Upper lobe of left lung (tissue), 4 donors: ENCODE data around the gene NFIB.

Source experiments
- POLR2A ChIP-seq, 4 donors: fragments of 450-650 bp; IDR thresholded peaks; one replicate each; pipeline ENCODE4 v1.5.1; 2016 to 2017; ENCODE audit warnings: antibody characterized with exemption in 4 of 4, mild to moderate bottlenecking in 2 of 4
- POLR2AphosphoS5 ChIP-seq, 2 donors: sonication (generic); formaldehyde crosslinking; IDR thresholded peaks; one replicate each; pipeline ENCODE4 v1.5.1; 2017; ENCODE audit warnings: antibody characterized with exemption in 2 of 2
- TF ChIP-seq, protein P1 (sequence below), 6 experiments: fragments of 450-650 bp in 4 of 6; fragments of 200-600 bp in 2 of 6; sonication (generic) in 2 of 6; IDR thresholded peaks; one replicate each; pipeline ENCODE4 v1.5.1; 2016 to 2019; ENCODE audit warnings: antibody characterized with exemption in 6 of 6

DNA sequence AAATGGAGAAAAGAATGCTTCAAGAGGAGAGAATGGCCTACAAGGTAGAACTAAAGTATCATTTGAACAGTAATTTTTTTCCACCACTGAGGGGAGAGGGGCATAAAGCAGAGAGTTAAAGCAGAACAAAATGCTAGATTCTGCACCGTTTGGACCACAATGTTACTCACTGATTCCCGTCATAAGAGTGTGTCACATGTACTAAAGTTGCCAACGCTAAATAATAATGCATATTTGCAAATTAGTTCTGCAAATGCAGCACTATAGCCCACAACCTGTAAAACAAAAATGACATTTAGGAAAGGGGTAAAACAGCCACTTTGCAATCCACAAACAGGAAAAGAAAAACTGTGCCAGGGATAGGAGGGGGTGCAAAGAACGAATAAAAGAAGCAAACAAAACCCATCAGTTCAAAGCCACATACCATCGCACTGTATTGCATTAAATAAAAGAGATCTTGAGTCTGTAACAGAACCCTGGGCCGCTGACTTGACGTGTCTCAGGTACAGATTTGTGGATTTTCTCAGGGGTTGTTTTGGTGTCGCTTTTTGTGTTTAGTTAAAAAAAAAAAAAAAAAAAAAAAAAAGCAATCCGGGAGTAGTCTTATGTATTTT is 7.7 kb upstream of the NFIB start:
- TF ChIP-seq, protein P1, sequence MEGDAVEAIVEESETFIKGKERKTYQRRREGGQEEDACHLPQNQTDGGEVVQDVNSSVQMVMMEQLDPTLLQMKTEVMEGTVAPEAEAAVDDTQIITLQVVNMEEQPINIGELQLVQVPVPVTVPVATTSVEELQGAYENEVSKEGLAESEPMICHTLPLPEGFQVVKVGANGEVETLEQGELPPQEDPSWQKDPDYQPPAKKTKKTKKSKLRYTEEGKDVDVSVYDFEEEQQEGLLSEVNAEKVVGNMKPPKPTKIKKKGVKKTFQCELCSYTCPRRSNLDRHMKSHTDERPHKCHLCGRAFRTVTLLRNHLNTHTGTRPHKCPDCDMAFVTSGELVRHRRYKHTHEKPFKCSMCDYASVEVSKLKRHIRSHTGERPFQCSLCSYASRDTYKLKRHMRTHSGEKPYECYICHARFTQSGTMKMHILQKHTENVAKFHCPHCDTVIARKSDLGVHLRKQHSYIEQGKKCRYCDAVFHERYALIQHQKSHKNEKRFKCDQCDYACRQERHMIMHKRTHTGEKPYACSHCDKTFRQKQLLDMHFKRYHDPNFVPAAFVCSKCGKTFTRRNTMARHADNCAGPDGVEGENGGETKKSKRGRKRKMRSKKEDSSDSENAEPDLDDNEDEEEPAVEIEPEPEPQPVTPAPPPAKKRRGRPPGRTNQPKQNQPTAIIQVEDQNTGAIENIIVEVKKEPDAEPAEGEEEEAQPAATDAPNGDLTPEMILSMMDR (IDR thresholded peaks at IDR 0.05): no peak
- TF ChIP-seq POLR2AphosphoS5 (IDR thresholded peaks at IDR 0.05) (no peak), POLR2A (IDR thresholded peaks at IDR 0.05) (no peak)
